ENCODE measurements around the gene GARIN5B.
A peak's percentile ranks its signal among the peaks of the same experiment; 100 is the strongest.

GARIN5B gene

DNA sequence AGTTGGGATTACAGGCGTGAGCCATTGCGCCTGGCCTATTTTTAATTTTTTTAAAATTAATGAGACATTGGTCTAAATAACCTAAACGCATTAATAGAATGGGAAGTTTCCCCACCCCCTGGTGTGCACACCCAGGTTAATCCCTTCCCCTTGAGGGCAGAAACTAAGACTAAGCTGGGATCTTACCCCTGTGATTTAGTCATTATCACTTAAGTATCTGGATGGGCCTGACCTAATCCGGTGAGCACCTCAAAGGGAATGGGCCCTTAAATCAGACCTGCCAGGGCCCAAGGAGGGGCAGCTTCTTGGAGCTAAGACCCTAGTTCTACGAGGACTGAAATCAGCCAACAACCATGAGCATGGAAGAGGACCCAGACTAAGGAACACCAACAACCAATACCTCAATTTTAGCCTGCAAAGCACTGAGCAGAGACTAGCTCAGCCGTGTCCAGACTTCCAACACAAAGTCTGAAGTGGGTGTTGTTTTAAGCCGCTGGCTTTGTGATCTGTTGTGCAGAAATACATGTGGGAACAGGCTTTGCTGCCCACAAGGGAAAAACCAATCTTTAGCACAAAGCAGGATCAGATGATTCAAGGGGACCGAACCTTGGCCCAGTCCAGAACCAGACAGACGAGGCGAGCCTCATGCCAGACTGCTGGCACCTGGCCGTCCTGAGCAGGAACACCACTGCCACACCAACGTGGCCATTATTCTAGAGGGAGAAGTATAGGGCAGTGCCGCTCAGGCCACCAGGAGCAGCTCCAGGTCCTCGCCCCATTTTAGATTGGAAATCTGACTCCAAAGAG is 37.4 kb upstream of the GARIN5B start:
- TF ChIP-seq GLIS3 (CRISPR knock-in tag; IDR thresholded peaks at IDR 0.05) (no peak), ZNF70 (CRISPR knock-in tag; IDR thresholded peaks at IDR 0.05) (no peak), OSR1 (CRISPR knock-in tag; IDR thresholded peaks at IDR 0.05) (no peak)
- TF ChIP-seq, protein P1, sequence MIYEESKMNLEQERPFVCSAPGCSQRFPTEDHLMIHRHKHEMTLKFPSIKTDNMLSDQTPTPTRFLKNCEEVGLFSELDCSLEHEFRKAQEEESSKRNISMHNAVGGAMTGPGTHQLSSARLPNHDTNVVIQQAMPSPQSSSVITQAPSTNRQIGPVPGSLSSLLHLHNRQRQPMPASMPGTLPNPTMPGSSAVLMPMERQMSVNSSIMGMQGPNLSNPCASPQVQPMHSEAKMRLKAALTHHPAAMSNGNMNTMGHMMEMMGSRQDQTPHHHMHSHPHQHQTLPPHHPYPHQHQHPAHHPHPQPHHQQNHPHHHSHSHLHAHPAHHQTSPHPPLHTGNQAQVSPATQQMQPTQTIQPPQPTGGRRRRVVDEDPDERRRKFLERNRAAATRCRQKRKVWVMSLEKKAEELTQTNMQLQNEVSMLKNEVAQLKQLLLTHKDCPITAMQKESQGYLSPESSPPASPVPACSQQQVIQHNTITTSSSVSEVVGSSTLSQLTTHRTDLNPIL (CRISPR knock-in tag; IDR thresholded peaks at IDR 0.05; ENCODE audit: low read depth), result no peak
- no peak for ATAC-seq

DNA sequence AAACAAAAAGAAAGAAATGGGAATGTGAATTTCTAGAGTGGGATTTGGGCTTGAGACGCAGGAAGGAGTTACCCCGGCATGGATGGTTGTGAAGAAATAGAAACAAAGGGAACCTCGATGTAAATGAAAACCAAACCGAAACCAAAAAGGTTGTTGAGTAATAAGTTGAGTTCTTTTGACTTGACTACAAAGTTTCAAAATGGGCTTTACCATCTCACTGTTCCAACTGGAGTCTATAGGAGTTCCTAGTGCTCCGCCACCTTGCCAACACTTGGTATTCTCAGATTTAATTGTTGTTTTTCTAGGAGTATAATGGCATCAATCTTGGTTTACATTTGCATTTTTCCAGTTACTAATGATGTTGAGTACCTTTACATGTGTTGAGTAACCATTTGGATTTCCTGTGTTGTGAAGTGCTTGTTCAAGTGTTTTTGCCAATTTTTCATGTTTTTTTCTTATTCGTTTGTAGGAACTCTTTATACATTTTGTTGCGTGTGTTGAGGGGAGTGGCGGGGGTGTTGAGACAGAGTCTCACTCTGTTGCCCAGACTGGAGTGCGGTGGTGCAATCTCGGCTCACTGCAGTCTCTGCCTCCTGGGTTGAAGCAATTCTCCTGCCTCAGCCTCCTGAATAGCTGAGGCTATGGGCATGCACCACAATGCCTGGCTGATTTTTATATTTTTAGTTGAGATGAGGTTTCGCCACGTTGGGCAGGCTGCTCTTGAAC is 35.3 kb upstream of the GARIN5B start:
- TF ChIP-seq ZNF70 (CRISPR knock-in tag; IDR thresholded peaks at IDR 0.05) (no peak), ESRRG (CRISPR knock-in tag; IDR thresholded peaks at IDR 0.05) (no peak), ZNF8 (CRISPR knock-in tag; IDR thresholded peaks at IDR 0.05) (no peak), OSR1 (CRISPR knock-in tag; IDR thresholded peaks at IDR 0.05) (no peak), RARB (CRISPR knock-in tag; IDR thresholded peaks at IDR 0.05) (no peak), ZFP30 (CRISPR knock-in tag; IDR thresholded peaks at IDR 0.05) (no peak), ISL1 (CRISPR knock-in tag; IDR thresholded peaks at IDR 0.05) (no peak), ZNF565 (CRISPR knock-in tag; conservative IDR thresholded peaks at IDR 0.05; ENCODE audit: low read depth) (no peak), CSDC2 (CRISPR knock-in tag; IDR thresholded peaks at IDR 0.05) (no peak)
- TF ChIP-seq, protein P2, sequence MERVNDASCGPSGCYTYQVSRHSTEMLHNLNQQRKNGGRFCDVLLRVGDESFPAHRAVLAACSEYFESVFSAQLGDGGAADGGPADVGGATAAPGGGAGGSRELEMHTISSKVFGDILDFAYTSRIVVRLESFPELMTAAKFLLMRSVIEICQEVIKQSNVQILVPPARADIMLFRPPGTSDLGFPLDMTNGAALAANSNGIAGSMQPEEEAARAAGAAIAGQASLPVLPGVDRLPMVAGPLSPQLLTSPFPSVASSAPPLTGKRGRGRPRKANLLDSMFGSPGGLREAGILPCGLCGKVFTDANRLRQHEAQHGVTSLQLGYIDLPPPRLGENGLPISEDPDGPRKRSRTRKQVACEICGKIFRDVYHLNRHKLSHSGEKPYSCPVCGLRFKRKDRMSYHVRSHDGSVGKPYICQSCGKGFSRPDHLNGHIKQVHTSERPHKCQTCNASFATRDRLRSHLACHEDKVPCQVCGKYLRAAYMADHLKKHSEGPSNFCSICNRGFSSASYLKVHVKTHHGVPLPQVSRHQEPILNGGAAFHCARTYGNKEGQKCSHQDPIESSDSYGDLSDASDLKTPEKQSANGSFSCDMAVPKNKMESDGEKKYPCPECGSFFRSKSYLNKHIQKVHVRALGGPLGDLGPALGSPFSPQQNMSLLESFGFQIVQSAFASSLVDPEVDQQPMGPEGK (CRISPR knock-in tag; IDR thresholded peaks at IDR 0.05; ENCODE audit: borderline replicate concordance), result no peak
- TF ChIP-seq, protein P3, sequence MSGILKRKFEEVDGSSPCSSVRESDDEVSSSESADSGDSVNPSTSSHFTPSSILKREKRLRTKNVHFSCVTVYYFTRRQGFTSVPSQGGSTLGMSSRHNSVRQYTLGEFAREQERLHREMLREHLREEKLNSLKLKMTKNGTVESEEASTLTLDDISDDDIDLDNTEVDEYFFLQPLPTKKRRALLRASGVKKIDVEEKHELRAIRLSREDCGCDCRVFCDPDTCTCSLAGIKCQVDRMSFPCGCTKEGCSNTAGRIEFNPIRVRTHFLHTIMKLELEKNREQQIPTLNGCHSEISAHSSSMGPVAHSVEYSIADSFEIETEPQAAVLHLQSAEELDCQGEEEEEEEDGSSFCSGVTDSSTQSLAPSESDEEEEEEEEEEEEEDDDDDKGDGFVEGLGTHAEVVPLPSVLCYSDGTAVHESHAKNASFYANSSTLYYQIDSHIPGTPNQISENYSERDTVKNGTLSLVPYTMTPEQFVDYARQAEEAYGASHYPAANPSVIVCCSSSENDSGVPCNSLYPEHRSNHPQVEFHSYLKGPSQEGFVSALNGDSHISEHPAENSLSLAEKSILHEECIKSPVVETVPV (CRISPR knock-in tag; IDR thresholded peaks at IDR 0.05), result no peak
- TF ChIP-seq, protein P4, sequence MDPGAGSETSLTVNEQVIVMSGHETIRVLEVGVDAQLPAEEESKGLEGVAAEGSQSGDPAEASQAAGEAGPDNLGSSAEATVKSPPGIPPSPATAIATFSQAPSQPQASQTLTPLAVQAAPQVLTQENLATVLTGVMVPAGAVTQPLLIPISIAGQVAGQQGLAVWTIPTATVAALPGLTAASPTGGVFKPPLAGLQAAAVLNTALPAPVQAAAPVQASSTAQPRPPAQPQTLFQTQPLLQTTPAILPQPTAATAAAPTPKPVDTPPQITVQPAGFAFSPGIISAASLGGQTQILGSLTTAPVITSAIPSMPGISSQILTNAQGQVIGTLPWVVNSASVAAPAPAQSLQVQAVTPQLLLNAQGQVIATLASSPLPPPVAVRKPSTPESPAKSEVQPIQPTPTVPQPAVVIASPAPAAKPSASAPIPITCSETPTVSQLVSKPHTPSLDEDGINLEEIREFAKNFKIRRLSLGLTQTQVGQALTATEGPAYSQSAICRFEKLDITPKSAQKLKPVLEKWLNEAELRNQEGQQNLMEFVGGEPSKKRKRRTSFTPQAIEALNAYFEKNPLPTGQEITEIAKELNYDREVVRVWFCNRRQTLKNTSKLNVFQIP (CRISPR knock-in tag; IDR thresholded peaks at IDR 0.05; ENCODE audit: borderline replicate concordance, low read depth), result no peak
- TF ChIP-seq, protein P1 (CRISPR knock-in tag; IDR thresholded peaks at IDR 0.05; ENCODE audit: low read depth), result no peak
- ATAC-seq, result no peak

DNA sequence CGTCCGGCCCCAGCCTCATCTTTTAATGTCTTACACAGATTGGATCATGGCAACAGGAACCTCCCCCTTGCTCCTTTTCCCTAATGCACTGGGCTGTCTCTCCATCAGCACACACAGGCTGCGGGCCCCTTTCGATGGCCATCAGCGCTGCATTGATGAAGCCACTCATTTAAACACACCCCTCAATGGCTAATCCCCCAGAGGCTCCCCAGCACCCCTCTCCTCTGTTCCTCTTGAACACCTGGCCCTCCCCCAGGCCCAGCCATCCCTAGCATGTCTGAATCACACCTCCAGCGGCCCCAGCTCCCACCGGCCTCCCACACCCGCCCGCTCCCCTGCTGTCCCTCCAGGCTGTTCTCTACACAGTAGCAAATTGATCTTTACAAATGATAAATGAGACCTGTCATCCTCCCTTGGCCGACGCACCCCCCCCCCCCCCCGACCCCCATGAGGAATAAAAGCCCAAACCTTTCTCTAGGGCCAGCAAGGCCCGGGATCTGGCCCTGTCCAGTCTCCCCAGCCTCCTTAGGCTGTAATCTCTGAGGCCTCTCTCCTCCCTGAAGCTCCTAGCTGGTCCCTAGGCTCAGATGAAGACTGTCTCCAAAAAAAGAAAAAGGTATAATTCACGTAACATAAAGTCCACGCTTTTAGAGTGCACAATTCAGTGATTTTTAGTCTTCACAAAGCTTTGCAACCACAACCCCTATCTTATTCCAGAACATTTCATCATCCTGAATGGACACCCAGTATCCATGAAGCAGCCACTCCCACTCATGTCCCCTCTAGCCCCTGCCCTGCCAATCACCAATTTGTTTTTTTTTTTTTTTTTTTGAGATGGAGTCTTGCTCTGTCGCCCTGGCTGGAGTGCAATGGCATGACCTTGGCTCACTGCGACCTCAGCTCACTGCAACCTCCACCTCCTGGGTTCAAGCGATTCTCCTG is 30.0 kb upstream of the GARIN5B start:
- peak; percentile 4; the same call in 2 of the 3 replicates for ATAC-seq
- TF ChIP-seq RARB (CRISPR knock-in tag; IDR thresholded peaks at IDR 0.05) (no peak), SNAI2 (CRISPR knock-in tag; IDR thresholded peaks at IDR 0.05) (no peak), TOX (CRISPR knock-in tag; IDR thresholded peaks at IDR 0.05; ENCODE audit: borderline replicate concordance) (no peak), ZNF565 (CRISPR knock-in tag; conservative IDR thresholded peaks at IDR 0.05; ENCODE audit: low read depth) (no peak), PPARA (CRISPR knock-in tag; IDR thresholded peaks at IDR 0.05; ENCODE audit: borderline replicate concordance) (no peak), ZNF70 (CRISPR knock-in tag; IDR thresholded peaks at IDR 0.05) (no peak), ZFP30 (CRISPR knock-in tag; IDR thresholded peaks at IDR 0.05) (no peak), ZFP3 (CRISPR knock-in tag; IDR thresholded peaks at IDR 0.05) (no peak), OSR1 (CRISPR knock-in tag; IDR thresholded peaks at IDR 0.05) (no peak), ZC3H10 (CRISPR knock-in tag; IDR thresholded peaks at IDR 0.05) (no peak), CSDC2 (CRISPR knock-in tag; IDR thresholded peaks at IDR 0.05) (no peak), ZNF8 (CRISPR knock-in tag; IDR thresholded peaks at IDR 0.05) (no peak), TCF4 (CRISPR knock-in tag; IDR thresholded peaks at IDR 0.05; ENCODE audit: borderline replicate concordance) (no peak), ESRRG (CRISPR knock-in tag; IDR thresholded peaks at IDR 0.05) (no peak), ISL1 (CRISPR knock-in tag; IDR thresholded peaks at IDR 0.05) (no peak), BACH2 (CRISPR knock-in tag; IDR thresholded peaks at IDR 0.05; ENCODE audit: borderline replicate concordance) (no peak)
- TF ChIP-seq, protein P4 (CRISPR knock-in tag; IDR thresholded peaks at IDR 0.05; ENCODE audit: borderline replicate concordance, low read depth), result no peak
- TF ChIP-seq, protein P2 (CRISPR knock-in tag; IDR thresholded peaks at IDR 0.05; ENCODE audit: borderline replicate concordance), result no peak
